HG03196 (cell line): ENCODE results near the gene DHH.
"Not testable (repeated sequence)": the region's sequence is repeated elsewhere in the genome, so short reads cannot be mapped to it uniquely, and the experiment has no call there.

Experiments
- ATAC-seq: cut with Tn5 transposase; IDR thresholded peaks from one replicate; pipeline ENCODE4 v1.9.1; 2021; ENCODE audit not compliant: unreplicated experiment

DHH gene

GRCh38 chr12:49094160-49094974 is at the start of gene DHH:
DHH (minus strand) TSS chr12:49094801; CDS start chr12:49094512, 289 bp downstream.
- no peak for ATAC-seq

GRCh38 chr12:49144384-49144783 is 49.8 kb upstream of the DHH start:
- ATAC-seq = no peak

GRCh38 chr12:49138999-49139398 is 44.4 kb upstream of the DHH start:
- no peak for ATAC-seq

GRCh38 chr12:49138587-49138986 is 44.0 kb upstream of the DHH start:
- no peak for ATAC-seq

GRCh38 chr12:49137476-49137875 is 42.9 kb upstream of the DHH start:
- ATAC-seq = no peak

- ATAC-seq = not testable (repeated sequence)
Observed at GRCh38 chr12:49136997-49137396, 42.4 kb upstream of the DHH start.

- no peak for ATAC-seq
Observed at GRCh38 chr12:49133590-49133989, 39.0 kb upstream of the DHH start.

GRCh38 chr12:49133014-49133413 is 38.4 kb upstream of the DHH start:
- ATAC-seq = no peak

- no peak for ATAC-seq
Observed at GRCh38 chr12:49131894-49132461, 37.4 kb upstream of the DHH start.

- ATAC-seq = peak; percentile 70
Observed at GRCh38 chr12:49131051-49131893, 36.7 kb upstream of the DHH start, which contains the start of gene TUBA1B. TUBA1B (minus strand) TSS chr12:49131395; CDS start chr12:49131300, 95 bp downstream.

GRCh38 chr12:49130151-49131050 is 35.8 kb upstream of the DHH start:
- ATAC-seq = peak; percentile 52

- ATAC-seq = no peak
Observed at GRCh38 chr12:49129332-49130150, 34.9 kb upstream of the DHH start.

- not testable (repeated sequence) for ATAC-seq
Observed at GRCh38 chr12:49127971-49128370, 33.4 kb upstream of the DHH start.

- ATAC-seq = no peak
Observed at GRCh38 chr12:49126852-49127763, 32.5 kb upstream of the DHH start.

GRCh38 chr12:49121047-49121696 is 26.6 kb upstream of the DHH start:
- ATAC-seq = no peak

- ATAC-seq = no peak
Observed at GRCh38 chr12:49111206-49111605, 16.6 kb upstream of the DHH start.

GRCh38 chr12:49110464-49111155 is 16.0 kb upstream of the DHH start, which contains the start of gene LMBR1L:
LMBR1L (minus strand) TSS chr12:49110847; CDS start chr12:49110555, 292 bp downstream.
- peak; percentile 100 for ATAC-seq
